IMR-90 (cell line): Measurements from ENCODE around the gene IQGAP2. TPM values are rescaled to one million over a fixed set of nuclear protein-coding genes. Genes with fewer than 3 reads are reported as not detected.
A peak's percentile ranks its signal among the peaks of the same experiment; 100 is the strongest.

Experiments
- ATAC-seq: fragments of 200-7000 bp; cut with Tn5 transposase; 2 replicates; pipeline ENCODE4 v1.9.1; 2020; ENCODE audit warnings: low read depth, mild to moderate bottlenecking, moderate library complexity
- BruUV-seq: library from RNA; stranded (reverse); fragments of 400-500 nt; replicated peaks from 2 replicates; lab custom pipeline; 2021; lab: Mats Ljungman, UMichigan
- CTCF ChIA-PET: fragments of 300-600 bp; formaldehyde crosslinking; extraction: SDS; loops from one replicate; lab custom pipeline; 2021; ENCODE audit warnings: antibody characterized with exemption; lab: Yijun Ruan, JAX
- POLR2A ChIA-PET: fragments of 300-600 bp; sonication (Branson Sonifier 250); formaldehyde crosslinking; loops from one replicate; lab custom pipeline; 2022; ENCODE audit warnings: antibody characterized with exemption; ENCODE audit not compliant: unreplicated experiment; lab: Charles Lee
- DNase-seq: peaks from one replicate; pipeline ENCODE4 v3.0.0; 2013
- H2AFZ ChIP-seq: replicated peaks from 2 replicates; pipeline ENCODE3; 2013; ENCODE audit warnings: low read length, mild to moderate bottlenecking; ENCODE audit not compliant: poor library complexity
- H2AK5ac ChIP-seq: 2 replicates; pipeline ENCODE4 v1.6.1; 2013; ENCODE audit warnings: low read depth, low read length, inconsistent platforms
- H2AK9ac ChIP-seq: replicated peaks from 2 replicates; pipeline ENCODE3; 2013; ENCODE audit warnings: mild to moderate bottlenecking, low read depth, low read length, moderate library complexity; ENCODE audit not compliant: poor library complexity
- H2BK120ac ChIP-seq: 2 replicates; pipeline ENCODE4 v1.6.1; 2013; ENCODE audit warnings: low read depth, low read length, inconsistent platforms
- H2BK15ac ChIP-seq: 3 replicates; pipeline ENCODE4 v1.6.1; 2013; ENCODE audit warnings: low read depth, low read length, inconsistent platforms
- H2BK20ac ChIP-seq: 2 replicates; pipeline ENCODE4 v1.6.1; 2013; ENCODE audit warnings: low read depth, mild to moderate bottlenecking, inconsistent platforms, low read length, moderate library complexity
- H2BK5ac ChIP-seq: 2 replicates; pipeline ENCODE4 v1.6.1; 2013; ENCODE audit warnings: mild to moderate bottlenecking, low read depth, low read length, inconsistent platforms; ENCODE audit not compliant: poor library complexity, severe bottlenecking
- H3K14ac ChIP-seq: replicated peaks from 2 replicates; pipeline ENCODE4 v1.6.1; 2013; ENCODE audit warnings: low read depth, low read length, inconsistent platforms
- H3K18ac ChIP-seq: 2 replicates; pipeline ENCODE4 v1.6.1; 2013; ENCODE audit warnings: low read depth, low read length, control low read depth
- H3K23ac ChIP-seq: 2 replicates; pipeline ENCODE4 v1.6.1; 2013; ENCODE audit warnings: low read depth, low read length, inconsistent platforms
- H3K27ac ChIP-seq: 2 replicates; pipeline ENCODE4 v1.5.1; 2013; ENCODE audit warnings: mild to moderate bottlenecking, control low read depth, low read length; ENCODE audit not compliant: insufficient read depth
- H3K27me3 ChIP-seq: 2 replicates; pipeline ENCODE4 v1.6.1; 2013; ENCODE audit warnings: low read length; ENCODE audit not compliant: control insufficient read depth, insufficient read depth
- H3K36me3 ChIP-seq: 2 replicates; pipeline ENCODE4 v1.6.1; 2013; ENCODE audit warnings: low read length, mixed read lengths; ENCODE audit not compliant: control insufficient read depth, insufficient read depth
- H3K4ac ChIP-seq: 2 replicates; pipeline ENCODE4 v1.6.1; 2013; ENCODE audit warnings: low read depth, low read length, inconsistent platforms
- H3K4me1 ChIP-seq: 2 replicates; pipeline ENCODE4 v1.6.1; 2013; ENCODE audit warnings: low read length, mixed read lengths; ENCODE audit not compliant: control insufficient read depth, insufficient read depth
- H3K4me2 ChIP-seq: 2 replicates; pipeline ENCODE4 v1.6.1; 2013; ENCODE audit warnings: low read depth, mild to moderate bottlenecking, control low read depth, low read length, moderate library complexity
- H3K4me3 ChIP-seq: 2 replicates; pipeline ENCODE4 v1.5.1; 2013; ENCODE audit warnings: low read depth, mild to moderate bottlenecking, control low read depth, low read length, moderate library complexity; ENCODE audit not compliant: insufficient read depth
- H3K56ac ChIP-seq: 2 replicates; pipeline ENCODE4 v1.6.1; 2013; ENCODE audit warnings: low read length, inconsistent platforms; ENCODE audit not compliant: insufficient read depth; ENCODE audit errors: extremely low read depth
- H3K79me1 ChIP-seq, 2 experiments: 2 replicates each; pipeline ENCODE4 v1.6.1; 2013; ENCODE audit warnings: low read length in 2 of 2, inconsistent platforms in 1 of 2, low read depth in 1 of 2
- H3K9ac ChIP-seq: 2 replicates; pipeline ENCODE4 v1.6.1; 2013; ENCODE audit warnings: low read depth, low read length, control low read depth
- H3K9me1 ChIP-seq: 2 replicates; pipeline ENCODE4 v1.6.1; 2013; ENCODE audit warnings: low read length, inconsistent platforms; ENCODE audit not compliant: insufficient read depth
- H3K9me3 ChIP-seq: 2 replicates; pipeline ENCODE4 v1.6.1; 2013; ENCODE audit warnings: low read length; ENCODE audit not compliant: control insufficient read depth, insufficient read depth
- H4K20me1 ChIP-seq: 2 replicates; pipeline ENCODE4 v1.6.1; 2013; ENCODE audit warnings: low read length, inconsistent platforms; ENCODE audit not compliant: insufficient read depth
- H4K5ac ChIP-seq: 2 replicates; pipeline ENCODE4 v1.6.1; 2013; ENCODE audit warnings: mild to moderate bottlenecking, low read depth, low read length, control low read depth
- H4K8ac ChIP-seq, 2 experiments: 2 replicates each; pipeline ENCODE4 v1.6.1; 2013; ENCODE audit warnings: low read depth in 2 of 2, low read length in 2 of 2, control low read depth in 1 of 2, inconsistent platforms in 1 of 2
- H4K91ac ChIP-seq: 2 replicates; pipeline ENCODE4 v1.6.1; 2013; ENCODE audit warnings: low read depth, low read length, inconsistent platforms; ENCODE audit not compliant: insufficient read depth
- CTCF ChIP-seq: conservative IDR thresholded peaks from 2 replicates; pipeline ENCODE4 v1.5.1; 2012; ENCODE audit warnings: mild to moderate bottlenecking, low read depth, low read length, improper control_type of control experiment
- MAFK ChIP-seq: IDR thresholded peaks from 2 replicates; pipeline ENCODE4 v1.6.1; 2012; ENCODE audit warnings: low read depth, low read length, improper control_type of control experiment
- RCOR1 ChIP-seq: IDR thresholded peaks from 2 replicates; pipeline ENCODE4 v1.6.1; 2012; ENCODE audit warnings: mild to moderate bottlenecking, low read length, improper control_type of control experiment; ENCODE audit not compliant: insufficient replicate concordance
- dilution Hi-C: fragments of 300-500 bp; cut with HindIII; formaldehyde crosslinking; loops from one replicate; pipeline ENCODE4 v1.14.3; 2018; ENCODE audit warnings: low sequenced_read_pairs; ENCODE audit not compliant: unreplicated experiment
- in situ Hi-C: fragments of 300-500 bp; cut with MboI; formaldehyde crosslinking; loops from 3 replicates; pipeline ENCODE4 v1.14.3; 2019; ENCODE audit warnings: low sequenced_read_pairs, inconsistent platforms, mixed read lengths
- intact Hi-C: fragments of 100-400 bp; cut with micrococcal nuclease; formaldehyde crosslinking; loops from 2 replicates; pipeline ENCODE4 v1.10.0; 2022
- polyA plus RNA-seq, 3 experiments: library from polyadenylated mRNA; depleted of rRNA; stranded (reverse); fragments of >200 nt; gene quantifications; 2 replicates each; pipeline ENCODE4 v1.2.3, GENCODE V29; 2012; ENCODE audit warnings: low replicate concordance in 1 of 3
- total RNA-seq: library from RNA; depleted of rRNA; stranded (reverse); fragments of >200 nt; gene quantifications from 2 replicates; pipeline ENCODE4 v1.2.3, GENCODE V29; 2012

The IQGAP2 gene
- total and polyA plus RNA-seq, 2 of the 4 experiments (the other 2 are of a cell fraction): 0.21 to 0.36 TPM

- TF ChIP-seq RCOR1: no peak
- no peak for TF ChIP-seq MAFK
- TF ChIP-seq CTCF: no peak
- Histone ChIP-seq H2BK120ac (peak overlapping the region; percentile 35; the same call in 1 of the 2 replicates), H2BK15ac (0 out of 3 replicates have a peak overlapping the region, but pooled peaks have one; percentile 5), H3K27me3 (no peaks in the 10 kb centered on the region), H3K9me3 (no peaks in the 10 kb centered on the region), H3K4me3 (no peak overlapping the region), H2AK9ac (no peak overlapping the region), H3K4ac (peak overlapping the region; percentile 8; the same call in 1 of the 2 replicates), H3K56ac (no peak overlapping the region), H3K79me1 (no peaks in the 10 kb centered on the region), H2BK5ac (no peak overlapping the region), H3K4me2 (no peak overlapping the region), H4K5ac (no peak overlapping the region), H2AK5ac (no peak overlapping the region), H3K23ac (no peak overlapping the region; the same call in 1 of the 2 replicates), H4K20me1 (no peaks in the 10 kb centered on the region), H2AFZ (no peak overlapping the region), H3K4me1 (peaks cover 22% of the 10 kb centered on the region), H3K9me1 (0 out of 2 replicates have a peak, but pooled peaks cover 4% of the 10 kb centered on the region), H3K27ac (no peak overlapping the region), H3K9ac (no peak overlapping the region), H4K91ac (no peak overlapping the region), H3K36me3 (no peaks in the 10 kb centered on the region), H3K14ac (0 out of 2 replicates have a peak overlapping the region, but pooled peaks have one; percentile 22), H2BK20ac (peak overlapping the region; percentile 28; the same call in 1 of the 2 replicates), H4K8ac (peak overlapping the region in 1 of 2 experiments; percentile 7; a peak in 1 of 4 replicates), H3K18ac (no peak overlapping the region; the same call in 1 of the 2 replicates)
- in situ Hi-C loops: no loop called here
- DNase-seq (no peak), ATAC-seq (no peak)
- intact Hi-C loops: no loop called here
- BruUV-seq: no TSS peak
- ChIA-PET CTCF (interaction anchor here (1.0 to 1.6 kb wide), 2 partner anchors 31 to 69 kb away, joined by 4 to 8 read pairs; no protein-coding TSS in a partner anchor), POLR2A (interaction anchor here (0.8 kb wide), 1 partner anchor 15 kb away, joined by 3 read pairs; no protein-coding TSS in a partner anchor)
- dilution Hi-C loops: no loop called here
Observed at GRCh38 chr5:76705574-76705973, 302.5 kb downstream of the IQGAP2 start.
